Spleen (tissue), 7 donors: Measurements from ENCODE around the gene EMILIN1.

Source experiments
- CTCF ChIP-seq, 11 experiments: fragments of 200-600 bp in 7 of 11; fragments of 450-650 bp in 4 of 11; sonication (generic) in 4 of 11; IDR thresholded peaks in 8 of 11; conservative IDR thresholded peaks in 3 of 11; 1 replicate in 7 of 11; 2 replicates in 4 of 11; pipeline versions ENCODE4 v1.4.0 to v1.8.0; 2016 to 2021; ENCODE audit warnings: antibody characterized with exemption in 11 of 11, inconsistent platforms in 4 of 11, mild to moderate bottlenecking in 1 of 11
- POLR2A ChIP-seq, 3 donors: fragments of 450-650 bp; IDR thresholded peaks; one replicate each; pipeline ENCODE4 v1.5.1; 2017; ENCODE audit warnings: antibody characterized with exemption in 3 of 3, mild to moderate bottlenecking in 1 of 3
- POLR2AphosphoS5 ChIP-seq, 3 donors: sonication (generic); formaldehyde crosslinking; IDR thresholded peaks; one replicate each; pipeline ENCODE4 v1.5.1; 2017; ENCODE audit warnings: antibody characterized with exemption in 3 of 3
- donor health status: DM: no; HTN: no; CAD: no; lungs with moderate emphysema.
- donor health status: DM: no; HTN: no; CAD: no.
- donor health status: DM: no; HTN: no; CAD: no.

DNA sequence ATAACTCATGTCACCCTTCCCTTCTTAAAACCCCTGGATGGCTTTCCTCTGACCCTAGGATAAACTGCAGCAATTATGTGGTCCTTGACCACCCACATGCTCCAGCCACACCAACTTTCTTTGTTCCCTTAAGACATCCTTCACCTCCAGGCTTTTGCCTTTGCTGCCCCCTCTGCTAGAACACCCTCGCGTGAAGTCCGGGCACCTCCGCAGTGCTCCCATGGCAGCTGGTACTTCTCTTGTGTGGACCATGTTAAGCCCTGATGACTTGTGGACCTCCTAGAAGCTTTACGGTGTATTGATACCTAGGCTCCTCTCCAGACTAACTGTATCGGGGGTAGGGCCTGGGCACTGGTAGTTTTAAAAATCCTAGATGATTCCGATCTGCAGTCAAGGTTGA is 44.4 kb downstream of the EMILIN1 start:
- TF ChIP-seq CTCF (IDR thresholded peaks at IDR 0.05 in 8 of 11, conservative IDR thresholded peaks at IDR 0.05 in 3 of 11), result no peak
- TF ChIP-seq POLR2AphosphoS5 (IDR thresholded peaks at IDR 0.05), result no peak
- TF ChIP-seq POLR2A (IDR thresholded peaks at IDR 0.05), result no peak
